Peyer's patch (tissue), 4 donors: ENCODE results near the gene AP2A2. TPM values are rescaled to one million over a fixed set of nuclear protein-coding genes. Genes with fewer than 3 reads are reported as not detected.

Experiments
- DNase-seq, 3 donors: peaks; one replicate each; pipeline ENCODE4 v3.0.0-alpha.2; 2017 to 2019
- H3K27ac ChIP-seq, 4 donors: fragments of 200-600 bp; sonication (generic); one replicate each; pipeline ENCODE4 v1.5.1; 2016 to 2019
- H3K27me3 ChIP-seq, 2 donors: fragments of 200-600 bp; sonication (generic); one replicate each; pipeline ENCODE4 v1.5.1; 2019
- H3K36me3 ChIP-seq, 3 donors: fragments of 200-600 bp; sonication (generic); one replicate each; pipeline ENCODE4 v1.5.1; 2016 to 2019
- H3K4me1 ChIP-seq, 4 donors: fragments of 200-600 bp; sonication (generic); one replicate each; pipeline ENCODE4 v1.5.1; 2016 to 2019
- H3K4me3 ChIP-seq, 4 donors: fragments of 200-600 bp; sonication (generic); 1 replicate in 3 of 4; 2 replicates in 1 of 4; pipeline ENCODE4 v1.5.1; 2016 to 2019; ENCODE audit warnings: mild to moderate bottlenecking in 1 of 4
- H3K9me3 ChIP-seq, 4 donors: fragments of 200-600 bp; sonication (generic); one replicate each; pipeline ENCODE4 v1.5.1; 2016 to 2019; ENCODE audit warnings: mild to moderate bottlenecking in 1 of 4
- CTCF ChIP-seq, 6 experiments: fragments of 450-650 bp in 4 of 6; fragments of 200-600 bp in 2 of 6; sonication (generic) in 1 of 6; IDR thresholded peaks; one replicate each; pipeline ENCODE4 v1.5.1; 2017 to 2019; ENCODE audit warnings: antibody characterized with exemption in 6 of 6, mild to moderate bottlenecking in 3 of 6, moderate library complexity in 1 of 6
- POLR2A ChIP-seq, 2 donors: fragments of 450-650 bp; IDR thresholded peaks; one replicate each; pipeline ENCODE4 v1.5.1; 2017; ENCODE audit warnings: antibody characterized with exemption in 2 of 2, mild to moderate bottlenecking in 2 of 2, moderate library complexity in 2 of 2
- total RNA-seq, 4 donors: library from RNA; depleted of rRNA; stranded (reverse); fragments of >200 nt; gene quantifications; one replicate each; pipeline ENCODE4 v1.1.0, GENCODE V29; 2016

Gene AP2A2
- total RNA-seq, 4 donors from 2014 or later: 103 to 383 (median 136) TPM

- H3K27me3 ChIP-seq: no peaks in the 10 kb centered on the region
- DNase-seq: peak; percentile 53 to 91 (median 88)
- H3K27ac ChIP-seq: no peak overlapping the region
- H3K4me3 ChIP-seq: no peak overlapping the region
- TF ChIP-seq CTCF (IDR thresholded peaks at IDR 0.05): peak; percentile 75 to 99 (median 92)
- no peak for TF ChIP-seq POLR2A (IDR thresholded peaks at IDR 0.05)
- H3K4me1 ChIP-seq: peaks cover 0 to 38% (median 2%) of the 10 kb centered on the region in 4 donors
- no peaks in the 10 kb centered on the region for H3K9me3 ChIP-seq
- H3K36me3 ChIP-seq: no peaks in the 10 kb centered on the region
Measured at GRCh38 chr11:1050581-1051355, 125.1 kb downstream of the AP2A2 start.

GRCh38 chr11:1051356-1052132 is 125.9 kb downstream of the AP2A2 start:
- Histone ChIP-seq H3K4me3 (no peak overlapping the region), H3K27me3 (no peaks in the 10 kb centered on the region), H3K36me3 (no peaks in the 10 kb centered on the region), H3K4me1 (peaks cover 0 to 38% (median 2%) of the 10 kb centered on the region in 4 donors), H3K27ac (no peak overlapping the region), H3K9me3 (no peaks in the 10 kb centered on the region)
- DNase-seq: peak in 1 of 3 donors; percentile 45
- TF ChIP-seq POLR2A (IDR thresholded peaks at IDR 0.05): no peak
- no peak for TF ChIP-seq CTCF (IDR thresholded peaks at IDR 0.05)

- TF ChIP-seq POLR2A (IDR thresholded peaks at IDR 0.05): no peak
- TF ChIP-seq CTCF (IDR thresholded peaks at IDR 0.05): no peak
- no peaks in the 10 kb centered on the region for H3K9me3 ChIP-seq
- H3K4me1 ChIP-seq: peaks cover 0 to 38% (median 2%) of the 10 kb centered on the region in 4 donors
- H3K27ac ChIP-seq: no peak overlapping the region
- no peak overlapping the region for H3K4me3 ChIP-seq
- no peaks in the 10 kb centered on the region for H3K27me3 ChIP-seq
- peak in 1 of 3 donors; percentile 46 for DNase-seq
- no peaks in the 10 kb centered on the region for H3K36me3 ChIP-seq
Measured at GRCh38 chr11:1052133-1053011, 126.7 kb downstream of the AP2A2 start.

- TF ChIP-seq POLR2A (IDR thresholded peaks at IDR 0.05) (peak in 1 of 2 donors; percentile 13), CTCF (IDR thresholded peaks at IDR 0.05) (no peak)
- Histone ChIP-seq H3K27ac (peak overlapping the region in 3 of 4 donors; percentile 43 to 78 (median 69)), H3K9me3 (no peaks in the 10 kb centered on the region), H3K4me3 (peak overlapping the region in 2 of 4 donors; percentile 32 to 33), H3K4me1 (peaks cover 0 to 38% (median 2%) of the 10 kb centered on the region in 4 donors), H3K36me3 (no peaks in the 10 kb centered on the region), H3K27me3 (no peaks in the 10 kb centered on the region)
- DNase-seq: peak in 1 of 3 donors; percentile 68
Measured at GRCh38 chr11:1053121-1053901, 127.6 kb downstream of the AP2A2 start.
